ENCODE results near the gene TRIM28. TPM values are rescaled to one million over a fixed set of nuclear protein-coding genes. Genes with fewer than 3 reads are reported as not detected.
A peak's percentile ranks its signal among the peaks of the same experiment; 100 is the strongest.

Gene TRIM28
- total RNA-seq, 1 experiment from 2014 or later: 863 TPM

GRCh38 chr19:58559275-58560006 lies 15.6 kb downstream of the TRIM28 start:
- Mint-ChIP-seq H3K36me3 (ENCODE audit: insufficient read depth, unreplicated experiment) (peaks cover 99% of the 10 kb centered on the region), H3K27ac (ENCODE audit: unreplicated experiment) (peak overlapping the region; percentile 98), H3K4me1 (ENCODE audit: low read depth, unreplicated experiment) (peaks cover 31% of the 10 kb centered on the region), H3K4me3 (ENCODE audit: unreplicated experiment) (peak overlapping the region; percentile 99), H3K9me3 (ENCODE audit: unreplicated experiment) (no peaks in the 10 kb centered on the region), H3K27me3 (ENCODE audit: insufficient read depth, unreplicated experiment) (no peaks in the 10 kb centered on the region)
- peak overlapping the region; percentile 69 for H3K4me3 ChIP-seq (ENCODE audit: low read depth, low read length)
- TF ChIP-seq, protein P1, sequence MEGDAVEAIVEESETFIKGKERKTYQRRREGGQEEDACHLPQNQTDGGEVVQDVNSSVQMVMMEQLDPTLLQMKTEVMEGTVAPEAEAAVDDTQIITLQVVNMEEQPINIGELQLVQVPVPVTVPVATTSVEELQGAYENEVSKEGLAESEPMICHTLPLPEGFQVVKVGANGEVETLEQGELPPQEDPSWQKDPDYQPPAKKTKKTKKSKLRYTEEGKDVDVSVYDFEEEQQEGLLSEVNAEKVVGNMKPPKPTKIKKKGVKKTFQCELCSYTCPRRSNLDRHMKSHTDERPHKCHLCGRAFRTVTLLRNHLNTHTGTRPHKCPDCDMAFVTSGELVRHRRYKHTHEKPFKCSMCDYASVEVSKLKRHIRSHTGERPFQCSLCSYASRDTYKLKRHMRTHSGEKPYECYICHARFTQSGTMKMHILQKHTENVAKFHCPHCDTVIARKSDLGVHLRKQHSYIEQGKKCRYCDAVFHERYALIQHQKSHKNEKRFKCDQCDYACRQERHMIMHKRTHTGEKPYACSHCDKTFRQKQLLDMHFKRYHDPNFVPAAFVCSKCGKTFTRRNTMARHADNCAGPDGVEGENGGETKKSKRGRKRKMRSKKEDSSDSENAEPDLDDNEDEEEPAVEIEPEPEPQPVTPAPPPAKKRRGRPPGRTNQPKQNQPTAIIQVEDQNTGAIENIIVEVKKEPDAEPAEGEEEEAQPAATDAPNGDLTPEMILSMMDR (IDR thresholded peaks at IDR 0.05; ENCODE audit: insufficient read depth in 1 of 2, low read depth in 1 of 2, low read length in 1 of 2, severe bottlenecking in 1 of 2, unreplicated experiment in 1 of 2): no peak
- H3K36me3 ChIP-seq (ENCODE audit: control insufficient read depth, insufficient read depth, low read length): peaks cover 3% of the 10 kb centered on the region
- no peaks in the 10 kb centered on the region for H3K9me3 ChIP-seq
- BruUV-seq (replicated peaks): no TSS peak
- intact Hi-C loops (cut with micrococcal nuclease; ENCODE audit: unreplicated experiment): loop anchor here (1.0 kb wide), 2 partner anchors 14 to 15 kb away; partner anchors contain the start of genes MZF1 and TRIM28
- no peaks in the 10 kb centered on the region for H3K27me3 ChIP-seq (replicated peaks; ENCODE audit: control insufficient read depth, insufficient read depth, low read length)
- H3K4me1 ChIP-seq: peaks cover 12% of the 10 kb centered on the region; the same call in 1 of the 2 replicates
- peak; percentile 93 to 95 for DNase-seq
- ChIA-PET POLR2A (interaction anchor here (0.6 to 2.4 kb wide), 7 partner anchors 13 to 232 kb away, joined by 3 to 17 read pairs (median 6); partner anchors contain the start of genes MZF1, TRIM28, ZBTB45 and ZSCAN22), CTCF (interaction anchor here (1.0 to 1.6 kb wide), 4 partner anchors 15 to 198 kb away, joined by 3 to 6 read pairs (median 4); partner anchors contain the start of genes TRIM28 and ZBTB45)

GRCh38 chr19:58560007-58560887 lies 16.4 kb downstream of the TRIM28 start:
- ChIA-PET CTCF (interaction anchor here (1.0 to 1.6 kb wide), 3 partner anchors 15 to 198 kb away, joined by 3 to 5 read pairs (median 4); partner anchors contain the start of gene ZBTB45), POLR2A (interaction anchor here (0.6 to 2.4 kb wide), 7 partner anchors 12 to 40 kb away, joined by 3 to 17 read pairs (median 6); partner anchors contain the start of genes MZF1, TRIM28 and ZBTB45)
- no peaks in the 10 kb centered on the region for H3K27me3 ChIP-seq (replicated peaks; ENCODE audit: control insufficient read depth, insufficient read depth, low read length)
- BruUV-seq (replicated peaks): TSS peak; percentile 48
- Mint-ChIP-seq H3K27me3 (ENCODE audit: insufficient read depth, unreplicated experiment) (no peaks in the 10 kb centered on the region), H3K36me3 (ENCODE audit: insufficient read depth, unreplicated experiment) (peaks cover 99% of the 10 kb centered on the region), H3K4me1 (ENCODE audit: low read depth, unreplicated experiment) (peaks cover 31% of the 10 kb centered on the region), H3K4me3 (ENCODE audit: unreplicated experiment) (peak overlapping the region; percentile 99), H3K27ac (ENCODE audit: unreplicated experiment) (peak overlapping the region; percentile 98), H3K9me3 (ENCODE audit: unreplicated experiment) (no peaks in the 10 kb centered on the region)
- H3K4me1 ChIP-seq: peaks cover 11% of the 10 kb centered on the region; the same call in 1 of the 2 replicates
- peak overlapping the region; percentile 69 for H3K4me3 ChIP-seq (ENCODE audit: low read depth, low read length)
- DNase-seq: no peak
- H3K36me3 ChIP-seq (ENCODE audit: control insufficient read depth, insufficient read depth, low read length): peaks cover 1% of the 10 kb centered on the region
- intact Hi-C loops (cut with micrococcal nuclease; ENCODE audit: unreplicated experiment): no loop called here
- H3K9me3 ChIP-seq: no peaks in the 10 kb centered on the region
- TF ChIP-seq, protein P1 (IDR thresholded peaks at IDR 0.05; ENCODE audit: insufficient read depth in 1 of 2, low read depth in 1 of 2, low read length in 1 of 2, severe bottlenecking in 1 of 2, unreplicated experiment in 1 of 2): no peak

GRCh38 chr19:58560921-58561320 lies 17.1 kb downstream of the TRIM28 start:
- intact Hi-C loops (cut with micrococcal nuclease; ENCODE audit: unreplicated experiment): no loop called here
- peaks cover 31% of the 10 kb centered on the region for H3K4me1 Mint-ChIP-seq (ENCODE audit: low read depth, unreplicated experiment)
- H3K27ac Mint-ChIP-seq (ENCODE audit: unreplicated experiment): peak overlapping the region; percentile 42
- DNase-seq: no peak
- Histone ChIP-seq H3K9me3 (no peaks in the 10 kb centered on the region), H3K36me3 (ENCODE audit: control insufficient read depth, insufficient read depth, low read length) (peaks cover 1% of the 10 kb centered on the region), H3K4me3 (ENCODE audit: low read depth, low read length) (no peak overlapping the region), H3K4me1 (peaks cover 8% of the 10 kb centered on the region; the same call in 1 of the 2 replicates), H3K27me3 (replicated peaks; ENCODE audit: control insufficient read depth, insufficient read depth, low read length) (no peaks in the 10 kb centered on the region)
- TF ChIP-seq, protein P1 (IDR thresholded peaks at IDR 0.05; ENCODE audit: insufficient read depth in 1 of 2, low read depth in 1 of 2, low read length in 1 of 2, severe bottlenecking in 1 of 2, unreplicated experiment in 1 of 2): no peak
- no peaks in the 10 kb centered on the region for H3K27me3 Mint-ChIP-seq (ENCODE audit: insufficient read depth, unreplicated experiment)
- no peaks in the 10 kb centered on the region for H3K9me3 Mint-ChIP-seq (ENCODE audit: unreplicated experiment)
- peak overlapping the region; percentile 99 for H3K4me3 Mint-ChIP-seq (ENCODE audit: unreplicated experiment)
- peaks cover 98% of the 10 kb centered on the region for H3K36me3 Mint-ChIP-seq (ENCODE audit: insufficient read depth, unreplicated experiment)
- CTCF ChIA-PET: no interaction called here
- POLR2A ChIA-PET: interaction anchor here (1.2 kb wide), 1 partner anchor 17 kb away, joined by 3 read pairs; the partner anchor contains the start of gene TRIM28
- BruUV-seq (replicated peaks): no TSS peak
